Activated CD8-positive, alpha-beta memory T cell treated with anti-CD3 and anti-CD28 coated beads, Interleukin-2, amount 50 U/mL, for 1 hour (primary cell): ENCODE data around the gene NRF1.

ENCODE experiments used
- DNase-seq: peaks from one replicate; pipeline ENCODE4 v3.0.0-alpha.2; 2020; ENCODE audit errors: extremely low read depth

Gene NRF1

GRCh38 chr7:129771201-129771927 lies 159.8 kb downstream of the NRF1 start:
- no peak for DNase-seq

- DNase-seq = no peak
Observed at GRCh38 chr7:129771928-129772479, 160.5 kb downstream of the NRF1 start.

GRCh38 chr7:129772646-129773280 lies 161.2 kb downstream of the NRF1 start:
- DNase-seq = no peak

GRCh38 chr7:129773328-129773731 lies 161.8 kb downstream of the NRF1 start:
- no peak for DNase-seq

- no peak for DNase-seq
Observed at GRCh38 chr7:129773871-129774270, 162.4 kb downstream of the NRF1 start.

GRCh38 chr7:129774359-129774758 lies 162.8 kb downstream of the NRF1 start:
- no peak for DNase-seq

GRCh38 chr7:129774871-129775694 lies 163.6 kb downstream of the NRF1 start:
- DNase-seq = no peak

- no peak for DNase-seq
Observed at GRCh38 chr7:129775695-129776361, 164.3 kb downstream of the NRF1 start.

- no peak for DNase-seq
Observed at GRCh38 chr7:129776362-129776722, 164.8 kb downstream of the NRF1 start.

GRCh38 chr7:129777195-129777844 lies 165.8 kb downstream of the NRF1 start:
- no peak for DNase-seq

- DNase-seq = no peak
Observed at GRCh38 chr7:129777993-129778769, 166.7 kb downstream of the NRF1 start.

GRCh38 chr7:129778770-129779601 lies 167.5 kb downstream of the NRF1 start:
- no peak for DNase-seq

GRCh38 chr7:129779602-129780256 lies 168.2 kb downstream of the NRF1 start:
- no peak for DNase-seq

GRCh38 chr7:129780257-129780973 lies 168.9 kb downstream of the NRF1 start:
- peak; percentile 42 for DNase-seq

GRCh38 chr7:129780974-129781927 lies 169.7 kb downstream of the NRF1 start:
- no peak for DNase-seq

GRCh38 chr7:129781928-129782817 lies 170.7 kb downstream of the NRF1 start:
- DNase-seq = no peak
